WTC11 (cell line): ENCODE data around the gene TSHZ3. TPM values are rescaled to one million over a fixed set of nuclear protein-coding genes. Genes with fewer than 3 reads are reported as not detected.

Source experiments
- ATAC-seq: fragments of 200-7000 bp; cut with Tn5 transposase; 2 replicates; pipeline ENCODE4 v1.10.0; 2021; ENCODE audit warnings: mild to moderate bottlenecking, moderate library complexity
- CTCF ChIA-PET: fragments of 300-600 bp; sonication (Branson Sonifier 250); formaldehyde crosslinking; loops from one replicate; lab custom pipeline; 2021; ENCODE audit warnings: antibody characterized with exemption; lab: Charles Lee
- POLR2A ChIA-PET: fragments of 350-600 bp; sonication (Branson Sonifier 250); formaldehyde crosslinking; loops from one replicate; lab custom pipeline; 2021; ENCODE audit warnings: antibody characterized with exemption; lab: Charles Lee
- DNase-seq: peaks from one replicate; pipeline ENCODE4 v3.0.0; 2021; ENCODE audit warnings: low spot score
- H3K27ac Mint-ChIP-seq: 2 replicates; pipeline ENCODE4 v1.8.0; 2021; ENCODE audit warnings: mixed read lengths
- H3K27me3 Mint-ChIP-seq: 2 replicates; pipeline ENCODE4 v1.8.0; 2021; ENCODE audit warnings: low read depth, mild to moderate bottlenecking, moderate library complexity, mixed read lengths
- H3K36me3 Mint-ChIP-seq: 2 replicates; pipeline ENCODE4 v1.8.0; 2021; ENCODE audit warnings: mixed read lengths
- H3K4me1 Mint-ChIP-seq: 2 replicates; pipeline ENCODE4 v1.8.0; 2022; ENCODE audit warnings: mixed read lengths
- H3K4me3 Mint-ChIP-seq: 2 replicates; pipeline ENCODE4 v1.8.0; 2021; ENCODE audit warnings: mild to moderate bottlenecking, moderate library complexity, mixed read lengths
- H3K9me3 Mint-ChIP-seq: 2 replicates; pipeline ENCODE4 v1.8.0; 2021; ENCODE audit warnings: mixed read lengths
- ATF1 ChIP-seq: sonication (generic); formaldehyde crosslinking; IDR thresholded peaks from 2 replicates; pipeline ENCODE4 v1.8.1; 2023; ENCODE audit warnings: mild to moderate bottlenecking, moderate library complexity, missing genetic modification reagents
- CREB1 ChIP-seq: sonication (generic); formaldehyde crosslinking; IDR thresholded peaks from 2 replicates; pipeline ENCODE4 v1.8.0; 2023; ENCODE audit warnings: mild to moderate bottlenecking, missing genetic modification reagents
- GABPB1 ChIP-seq: sonication (generic); formaldehyde crosslinking; IDR thresholded peaks from 2 replicates; pipeline ENCODE4 v1.8.1; 2023; ENCODE audit warnings: mild to moderate bottlenecking, missing genetic modification reagents
- GTF2I ChIP-seq: fragments of 250-450 bp; sonication (Bioruptor Pico); conservative IDR thresholded peaks from 2 replicates; pipeline ENCODE4 v1.4.0; 2021; ENCODE audit warnings: mild to moderate bottlenecking
- HMGA2 ChIP-seq: fragments of 250-450 bp; sonication (Bioruptor Pico); IDR thresholded peaks from 2 replicates; pipeline ENCODE4 v1.4.0; 2021; ENCODE audit warnings: mild to moderate bottlenecking, moderate library complexity
- JUN ChIP-seq: sonication (generic); formaldehyde crosslinking; IDR thresholded peaks from 2 replicates; pipeline ENCODE4 v1.8.0; 2023; ENCODE audit warnings: mild to moderate bottlenecking, missing genetic modification reagents
- KAT7 ChIP-seq: sonication (generic); formaldehyde crosslinking; IDR thresholded peaks from 2 replicates; pipeline ENCODE4 v1.8.1; 2023; ENCODE audit warnings: missing genetic modification reagents, mild to moderate bottlenecking, borderline replicate concordance
- NFE2L1 ChIP-seq: sonication (generic); formaldehyde crosslinking; IDR thresholded peaks from 2 replicates; pipeline ENCODE4 v1.8.1; 2023; ENCODE audit warnings: missing genetic modification reagents
- NR2C2 ChIP-seq: sonication (generic); formaldehyde crosslinking; IDR thresholded peaks from 2 replicates; pipeline ENCODE4 v1.8.0; 2022; ENCODE audit warnings: mild to moderate bottlenecking, missing genetic modification reagents
- TCF7 ChIP-seq: sonication (generic); formaldehyde crosslinking; IDR thresholded peaks from 2 replicates; pipeline ENCODE4 v1.8.0; 2022; ENCODE audit warnings: mild to moderate bottlenecking, low read depth, missing genetic modification reagents, moderate library complexity
- TEAD1 ChIP-seq: sonication (generic); formaldehyde crosslinking; IDR thresholded peaks from 2 replicates; pipeline ENCODE4 v1.8.0; 2022; ENCODE audit warnings: mild to moderate bottlenecking, missing genetic modification reagents
- ZNF121 ChIP-seq: sonication (generic); formaldehyde crosslinking; IDR thresholded peaks from 2 replicates; pipeline ENCODE4 v1.8.0; 2023; ENCODE audit warnings: missing genetic modification reagents
- ZNF263 ChIP-seq: sonication (generic); formaldehyde crosslinking; IDR thresholded peaks from 2 replicates; pipeline ENCODE4 v1.8.1; 2022; ENCODE audit warnings: low read depth, mild to moderate bottlenecking, moderate library complexity, missing genetic modification reagents
- ZNF396 ChIP-seq: fragments of 250-450 bp; sonication (Bioruptor Pico); IDR thresholded peaks from 2 replicates; pipeline ENCODE4 v1.8.0; 2021; ENCODE audit warnings: mild to moderate bottlenecking, moderate library complexity, borderline replicate concordance
- total RNA-seq: library from RNA; stranded (reverse); gene quantifications from 3 replicates; pipeline ENCODE4 v1.2.3, GENCODE V29; 2021
- TF ChIP-seq, protein P1 (sequence below): sonication (generic); formaldehyde crosslinking; IDR thresholded peaks from 2 replicates; pipeline ENCODE4 v1.8.1; 2023; ENCODE audit warnings: mild to moderate bottlenecking, missing genetic modification reagents
- TF ChIP-seq, protein P2 (sequence below): sonication (generic); formaldehyde crosslinking; IDR thresholded peaks from 2 replicates; pipeline ENCODE4 v1.8.0; 2023; ENCODE audit warnings: missing genetic modification reagents, mild to moderate bottlenecking, borderline replicate concordance
- TF ChIP-seq, protein P3 (sequence below): fragments of 200-600 bp; IDR thresholded peaks from 2 replicates; pipeline ENCODE4 v1.8.0; 2022; ENCODE audit warnings: antibody characterized with exemption
- TF ChIP-seq, protein P4 (sequence below): sonication (generic); formaldehyde crosslinking; IDR thresholded peaks from 2 replicates; pipeline ENCODE4 v1.8.0; 2022; ENCODE audit warnings: mild to moderate bottlenecking, missing genetic modification reagents
- TF ChIP-seq, protein P5 (sequence below): sonication (generic); formaldehyde crosslinking; IDR thresholded peaks from 2 replicates; pipeline ENCODE4 v1.8.1; 2023; ENCODE audit warnings: mild to moderate bottlenecking, missing genetic modification reagents, borderline replicate concordance

Gene TSHZ3
- total RNA-seq, 1 experiment from 2014 or later = 21.4 TPM

DNA sequence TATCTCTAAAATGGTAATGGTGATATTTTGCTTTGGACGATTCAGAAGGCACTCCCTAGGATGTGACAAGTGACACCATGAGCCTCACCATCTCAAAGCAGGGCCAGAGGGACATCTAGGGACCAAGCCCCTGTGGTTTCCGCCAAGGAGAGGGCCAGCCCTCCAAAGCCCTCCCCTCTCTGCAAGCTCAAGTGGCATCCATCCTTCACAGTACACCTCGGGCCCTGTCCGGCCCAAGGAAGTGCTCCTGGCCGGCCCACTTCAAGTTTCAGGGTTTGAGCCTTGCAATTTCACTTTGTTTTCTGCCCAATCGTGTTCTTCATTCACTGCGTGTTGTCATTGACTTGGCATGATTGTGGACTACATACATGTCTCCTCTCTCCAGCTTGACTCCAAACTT is 82.5 kb downstream of the TSHZ3 start (continued):
- no peak for TF ChIP-seq ZNF396 (CRISPR knock-in tag)
- TF ChIP-seq, protein P1, sequence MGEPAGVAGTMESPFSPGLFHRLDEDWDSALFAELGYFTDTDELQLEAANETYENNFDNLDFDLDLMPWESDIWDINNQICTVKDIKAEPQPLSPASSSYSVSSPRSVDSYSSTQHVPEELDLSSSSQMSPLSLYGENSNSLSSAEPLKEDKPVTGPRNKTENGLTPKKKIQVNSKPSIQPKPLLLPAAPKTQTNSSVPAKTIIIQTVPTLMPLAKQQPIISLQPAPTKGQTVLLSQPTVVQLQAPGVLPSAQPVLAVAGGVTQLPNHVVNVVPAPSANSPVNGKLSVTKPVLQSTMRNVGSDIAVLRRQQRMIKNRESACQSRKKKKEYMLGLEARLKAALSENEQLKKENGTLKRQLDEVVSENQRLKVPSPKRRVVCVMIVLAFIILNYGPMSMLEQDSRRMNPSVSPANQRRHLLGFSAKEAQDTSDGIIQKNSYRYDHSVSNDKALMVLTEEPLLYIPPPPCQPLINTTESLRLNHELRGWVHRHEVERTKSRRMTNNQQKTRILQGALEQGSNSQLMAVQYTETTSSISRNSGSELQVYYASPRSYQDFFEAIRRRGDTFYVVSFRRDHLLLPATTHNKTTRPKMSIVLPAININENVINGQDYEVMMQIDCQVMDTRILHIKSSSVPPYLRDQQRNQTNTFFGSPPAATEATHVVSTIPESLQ (CRISPR knock-in tag) = no peak
- TF ChIP-seq JUN = no peak
- no peak for TF ChIP-seq HMGA2 (CRISPR knock-in tag)
- TF ChIP-seq CREB1 (CRISPR knock-in tag) = no peak
- TF ChIP-seq KAT7 (CRISPR knock-in tag) = no peak
- TF ChIP-seq, protein P2, sequence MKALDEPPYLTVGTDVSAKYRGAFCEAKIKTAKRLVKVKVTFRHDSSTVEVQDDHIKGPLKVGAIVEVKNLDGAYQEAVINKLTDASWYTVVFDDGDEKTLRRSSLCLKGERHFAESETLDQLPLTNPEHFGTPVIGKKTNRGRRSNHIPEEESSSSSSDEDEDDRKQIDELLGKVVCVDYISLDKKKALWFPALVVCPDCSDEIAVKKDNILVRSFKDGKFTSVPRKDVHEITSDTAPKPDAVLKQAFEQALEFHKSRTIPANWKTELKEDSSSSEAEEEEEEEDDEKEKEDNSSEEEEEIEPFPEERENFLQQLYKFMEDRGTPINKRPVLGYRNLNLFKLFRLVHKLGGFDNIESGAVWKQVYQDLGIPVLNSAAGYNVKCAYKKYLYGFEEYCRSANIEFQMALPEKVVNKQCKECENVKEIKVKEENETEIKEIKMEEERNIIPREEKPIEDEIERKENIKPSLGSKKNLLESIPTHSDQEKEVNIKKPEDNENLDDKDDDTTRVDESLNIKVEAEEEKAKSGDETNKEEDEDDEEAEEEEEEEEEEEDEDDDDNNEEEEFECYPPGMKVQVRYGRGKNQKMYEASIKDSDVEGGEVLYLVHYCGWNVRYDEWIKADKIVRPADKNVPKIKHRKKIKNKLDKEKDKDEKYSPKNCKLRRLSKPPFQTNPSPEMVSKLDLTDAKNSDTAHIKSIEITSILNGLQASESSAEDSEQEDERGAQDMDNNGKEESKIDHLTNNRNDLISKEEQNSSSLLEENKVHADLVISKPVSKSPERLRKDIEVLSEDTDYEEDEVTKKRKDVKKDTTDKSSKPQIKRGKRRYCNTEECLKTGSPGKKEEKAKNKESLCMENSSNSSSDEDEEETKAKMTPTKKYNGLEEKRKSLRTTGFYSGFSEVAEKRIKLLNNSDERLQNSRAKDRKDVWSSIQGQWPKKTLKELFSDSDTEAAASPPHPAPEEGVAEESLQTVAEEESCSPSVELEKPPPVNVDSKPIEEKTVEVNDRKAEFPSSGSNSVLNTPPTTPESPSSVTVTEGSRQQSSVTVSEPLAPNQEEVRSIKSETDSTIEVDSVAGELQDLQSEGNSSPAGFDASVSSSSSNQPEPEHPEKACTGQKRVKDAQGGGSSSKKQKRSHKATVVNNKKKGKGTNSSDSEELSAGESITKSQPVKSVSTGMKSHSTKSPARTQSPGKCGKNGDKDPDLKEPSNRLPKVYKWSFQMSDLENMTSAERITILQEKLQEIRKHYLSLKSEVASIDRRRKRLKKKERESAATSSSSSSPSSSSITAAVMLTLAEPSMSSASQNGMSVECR (CRISPR knock-in tag) = no peak

DNA sequence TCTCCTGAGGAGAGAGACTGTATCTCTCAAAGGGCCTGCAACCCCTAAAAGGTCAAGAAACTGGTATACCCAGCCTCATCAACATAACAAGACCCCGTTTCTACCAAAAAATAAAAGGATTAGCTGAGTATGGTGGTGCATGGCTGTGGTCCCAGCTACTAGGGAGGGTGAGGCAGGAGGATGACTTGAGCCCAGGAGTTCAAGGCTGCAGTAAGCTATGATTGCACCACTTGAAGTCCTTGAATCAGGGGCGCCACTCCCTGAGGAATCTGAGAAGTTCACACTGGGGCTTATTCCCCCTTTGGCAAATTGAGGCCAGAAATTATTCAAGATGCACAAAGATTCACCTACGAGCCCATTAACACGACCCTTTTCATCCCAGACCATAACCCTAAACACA is 83.0 kb downstream of the TSHZ3 start:
- ATAC-seq (no peak), DNase-seq (no peak)
- Mint-ChIP-seq H3K36me3 (no peaks in the 10 kb centered on the region), H3K4me1 (peaks cover 24% of the 10 kb centered on the region), H3K27ac (no peak overlapping the region), H3K27me3 (no peaks in the 10 kb centered on the region), H3K9me3 (no peaks in the 10 kb centered on the region), H3K4me3 (no peak overlapping the region)
- POLR2A ChIA-PET = no interaction called here
- CTCF ChIA-PET = interaction anchor here (1.3 to 1.4 kb wide), 2 partner anchors 212 to 481 kb away, joined by 3 to 4 read pairs; no protein-coding TSS in a partner anchor
- TF ChIP-seq ZNF121 (CRISPR knock-in tag) (no peak), ZNF263 (no peak), GTF2I (no peak), TCF7 (CRISPR knock-in tag) (no peak), ATF1 (no peak), GABPB1 (no peak), TEAD1 (no peak), NR2C2 (CRISPR knock-in tag) (no peak), NFE2L1 (CRISPR knock-in tag) (no peak)
- TF ChIP-seq, protein P3, sequence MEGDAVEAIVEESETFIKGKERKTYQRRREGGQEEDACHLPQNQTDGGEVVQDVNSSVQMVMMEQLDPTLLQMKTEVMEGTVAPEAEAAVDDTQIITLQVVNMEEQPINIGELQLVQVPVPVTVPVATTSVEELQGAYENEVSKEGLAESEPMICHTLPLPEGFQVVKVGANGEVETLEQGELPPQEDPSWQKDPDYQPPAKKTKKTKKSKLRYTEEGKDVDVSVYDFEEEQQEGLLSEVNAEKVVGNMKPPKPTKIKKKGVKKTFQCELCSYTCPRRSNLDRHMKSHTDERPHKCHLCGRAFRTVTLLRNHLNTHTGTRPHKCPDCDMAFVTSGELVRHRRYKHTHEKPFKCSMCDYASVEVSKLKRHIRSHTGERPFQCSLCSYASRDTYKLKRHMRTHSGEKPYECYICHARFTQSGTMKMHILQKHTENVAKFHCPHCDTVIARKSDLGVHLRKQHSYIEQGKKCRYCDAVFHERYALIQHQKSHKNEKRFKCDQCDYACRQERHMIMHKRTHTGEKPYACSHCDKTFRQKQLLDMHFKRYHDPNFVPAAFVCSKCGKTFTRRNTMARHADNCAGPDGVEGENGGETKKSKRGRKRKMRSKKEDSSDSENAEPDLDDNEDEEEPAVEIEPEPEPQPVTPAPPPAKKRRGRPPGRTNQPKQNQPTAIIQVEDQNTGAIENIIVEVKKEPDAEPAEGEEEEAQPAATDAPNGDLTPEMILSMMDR = no peak
- TF ChIP-seq, protein P4, sequence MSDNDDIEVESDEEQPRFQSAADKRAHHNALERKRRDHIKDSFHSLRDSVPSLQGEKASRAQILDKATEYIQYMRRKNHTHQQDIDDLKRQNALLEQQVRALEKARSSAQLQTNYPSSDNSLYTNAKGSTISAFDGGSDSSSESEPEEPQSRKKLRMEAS (CRISPR knock-in tag) = no peak
- TF ChIP-seq, protein P5, sequence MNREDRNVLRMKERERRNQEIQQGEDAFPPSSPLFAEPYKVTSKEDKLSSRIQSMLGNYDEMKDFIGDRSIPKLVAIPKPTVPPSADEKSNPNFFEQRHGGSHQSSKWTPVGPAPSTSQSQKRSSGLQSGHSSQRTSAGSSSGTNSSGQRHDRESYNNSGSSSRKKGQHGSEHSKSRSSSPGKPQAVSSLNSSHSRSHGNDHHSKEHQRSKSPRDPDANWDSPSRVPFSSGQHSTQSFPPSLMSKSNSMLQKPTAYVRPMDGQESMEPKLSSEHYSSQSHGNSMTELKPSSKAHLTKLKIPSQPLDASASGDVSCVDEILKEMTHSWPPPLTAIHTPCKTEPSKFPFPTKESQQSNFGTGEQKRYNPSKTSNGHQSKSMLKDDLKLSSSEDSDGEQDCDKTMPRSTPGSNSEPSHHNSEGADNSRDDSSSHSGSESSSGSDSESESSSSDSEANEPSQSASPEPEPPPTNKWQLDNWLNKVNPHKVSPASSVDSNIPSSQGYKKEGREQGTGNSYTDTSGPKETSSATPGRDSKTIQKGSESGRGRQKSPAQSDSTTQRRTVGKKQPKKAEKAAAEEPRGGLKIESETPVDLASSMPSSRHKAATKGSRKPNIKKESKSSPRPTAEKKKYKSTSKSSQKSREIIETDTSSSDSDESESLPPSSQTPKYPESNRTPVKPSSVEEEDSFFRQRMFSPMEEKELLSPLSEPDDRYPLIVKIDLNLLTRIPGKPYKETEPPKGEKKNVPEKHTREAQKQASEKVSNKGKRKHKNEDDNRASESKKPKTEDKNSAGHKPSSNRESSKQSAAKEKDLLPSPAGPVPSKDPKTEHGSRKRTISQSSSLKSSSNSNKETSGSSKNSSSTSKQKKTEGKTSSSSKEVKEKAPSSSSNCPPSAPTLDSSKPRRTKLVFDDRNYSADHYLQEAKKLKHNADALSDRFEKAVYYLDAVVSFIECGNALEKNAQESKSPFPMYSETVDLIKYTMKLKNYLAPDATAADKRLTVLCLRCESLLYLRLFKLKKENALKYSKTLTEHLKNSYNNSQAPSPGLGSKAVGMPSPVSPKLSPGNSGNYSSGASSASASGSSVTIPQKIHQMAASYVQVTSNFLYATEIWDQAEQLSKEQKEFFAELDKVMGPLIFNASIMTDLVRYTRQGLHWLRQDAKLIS (CRISPR knock-in tag) = no peak
- TF ChIP-seq, protein P2 (CRISPR knock-in tag) = no peak
